Measurements from ENCODE around the gene CCDC33. TPM values are rescaled to one million over a fixed set of nuclear protein-coding genes. Genes with fewer than 3 reads are reported as not detected.
A peak's percentile ranks its signal among the peaks of the same experiment; 100 is the strongest.

The CCDC33 gene
- total and polyA plus RNA-seq, 4 donors: 0.99 to 7.4 (median 2.6) TPM

GRCh38 chr15:74226761-74227540 is 9.2 kb upstream of the CCDC33 start:
- no peaks in the 10 kb centered on the region for H3K36me3 ChIP-seq (ENCODE audit: control insufficient read depth, insufficient read depth, low read length)
- H3K27ac ChIP-seq (ENCODE audit: low read depth, low read length): no peak overlapping the region
- peaks cover 53% of the 10 kb centered on the region for H3K4me1 ChIP-seq (ENCODE audit: control insufficient read depth, insufficient read depth, low read length)
- no peaks in the 10 kb centered on the region for H3K9me3 ChIP-seq (ENCODE audit: control insufficient read depth, insufficient read depth, low read length)
- no peaks in the 10 kb centered on the region for H3K27me3 ChIP-seq (ENCODE audit: control insufficient read depth, insufficient read depth, low read length)
- peak in 1 of 6 donors; percentile 80 for DNase-seq (ENCODE audit: low read depth in 4 of 6, low spot score in 6 of 6)
- 75% methylated on average over 9 of the region's 10 CpGs for WGBS (ENCODE audit: insufficient coverage)
- H3K4me3 ChIP-seq (ENCODE audit: low read depth, low read length): no peak overlapping the region

- Histone ChIP-seq H3K27me3 (ENCODE audit: control insufficient read depth, insufficient read depth, low read length) (no peaks in the 10 kb centered on the region), H3K4me3 (ENCODE audit: low read depth, low read length) (no peak overlapping the region), H3K4me1 (ENCODE audit: control insufficient read depth, insufficient read depth, low read length) (peaks cover 41% of the 10 kb centered on the region), H3K9me3 (ENCODE audit: control insufficient read depth, insufficient read depth, low read length) (no peaks in the 10 kb centered on the region), H3K36me3 (ENCODE audit: control insufficient read depth, insufficient read depth, low read length) (no peaks in the 10 kb centered on the region), H3K27ac (ENCODE audit: low read depth, low read length) (peak overlapping the region; percentile 35)
- peak in 2 of 6 donors; percentile 76 to 78 for DNase-seq (ENCODE audit: low read depth in 4 of 6, low spot score in 6 of 6)
- 6% methylated on average over 6 of the region's 11 CpGs for WGBS (ENCODE audit: insufficient coverage)
Observed at GRCh38 chr15:74227968-74228722, 8.0 kb upstream of the CCDC33 start.

GRCh38 chr15:74228723-74229081 is 7.4 kb upstream of the CCDC33 start:
- Histone ChIP-seq H3K27ac (ENCODE audit: low read depth, low read length) (peak overlapping the region; percentile 35), H3K27me3 (ENCODE audit: control insufficient read depth, insufficient read depth, low read length) (no peaks in the 10 kb centered on the region), H3K4me3 (ENCODE audit: low read depth, low read length) (no peak overlapping the region), H3K9me3 (ENCODE audit: control insufficient read depth, insufficient read depth, low read length) (no peaks in the 10 kb centered on the region), H3K36me3 (ENCODE audit: control insufficient read depth, insufficient read depth, low read length) (no peaks in the 10 kb centered on the region), H3K4me1 (ENCODE audit: control insufficient read depth, insufficient read depth, low read length) (peaks cover 35% of the 10 kb centered on the region)
- WGBS (ENCODE audit: insufficient coverage): 19% methylated on average over 17 of the region's 17 CpGs
- peak in 2 of 6 donors; percentile 63 to 90 for DNase-seq (ENCODE audit: low read depth in 4 of 6, low spot score in 6 of 6)

- Histone ChIP-seq H3K27ac (ENCODE audit: low read depth, low read length) (no peak overlapping the region), H3K36me3 (ENCODE audit: control insufficient read depth, insufficient read depth, low read length) (no peaks in the 10 kb centered on the region), H3K4me1 (ENCODE audit: control insufficient read depth, insufficient read depth, low read length) (peaks cover 35% of the 10 kb centered on the region), H3K4me3 (ENCODE audit: low read depth, low read length) (no peak overlapping the region), H3K27me3 (ENCODE audit: control insufficient read depth, insufficient read depth, low read length) (no peaks in the 10 kb centered on the region), H3K9me3 (ENCODE audit: control insufficient read depth, insufficient read depth, low read length) (no peaks in the 10 kb centered on the region)
- WGBS (ENCODE audit: insufficient coverage): 79% methylated on average over 3 of the region's 3 CpGs
- no peak for DNase-seq (ENCODE audit: low read depth in 4 of 6, low spot score in 6 of 6)
Observed at GRCh38 chr15:74229686-74230085, 6.4 kb upstream of the CCDC33 start.

- H3K27me3 ChIP-seq (ENCODE audit: control insufficient read depth, insufficient read depth, low read length): no peaks in the 10 kb centered on the region
- no peak overlapping the region for H3K4me3 ChIP-seq (ENCODE audit: low read depth, low read length)
- H3K9me3 ChIP-seq (ENCODE audit: control insufficient read depth, insufficient read depth, low read length): no peaks in the 10 kb centered on the region
- WGBS (ENCODE audit: insufficient coverage): 97% methylated on average over 10 of the region's 10 CpGs
- H3K36me3 ChIP-seq (ENCODE audit: control insufficient read depth, insufficient read depth, low read length): no peaks in the 10 kb centered on the region
- H3K27ac ChIP-seq (ENCODE audit: low read depth, low read length): no peak overlapping the region
- no peak for DNase-seq (ENCODE audit: low read depth in 4 of 6, low spot score in 6 of 6)
- H3K4me1 ChIP-seq (ENCODE audit: control insufficient read depth, insufficient read depth, low read length): peaks cover 35% of the 10 kb centered on the region
Observed at GRCh38 chr15:74231475-74231874, 4.7 kb upstream of the CCDC33 start.

- Histone ChIP-seq H3K4me1 (ENCODE audit: control insufficient read depth, insufficient read depth, low read length) (peaks cover 29% of the 10 kb centered on the region), H3K4me3 (ENCODE audit: low read depth, low read length) (no peak overlapping the region), H3K27me3 (ENCODE audit: control insufficient read depth, insufficient read depth, low read length) (no peaks in the 10 kb centered on the region), H3K36me3 (ENCODE audit: control insufficient read depth, insufficient read depth, low read length) (no peaks in the 10 kb centered on the region), H3K9me3 (ENCODE audit: control insufficient read depth, insufficient read depth, low read length) (no peaks in the 10 kb centered on the region), H3K27ac (ENCODE audit: low read depth, low read length) (no peak overlapping the region)
- 88% methylated on average over 6 of the region's 6 CpGs for WGBS (ENCODE audit: insufficient coverage)
- DNase-seq (ENCODE audit: low read depth in 4 of 6, low spot score in 6 of 6): no peak
Observed at GRCh38 chr15:74233373-74233772, 2.8 kb upstream of the CCDC33 start.

- no peaks in the 10 kb centered on the region for H3K36me3 ChIP-seq (ENCODE audit: control insufficient read depth, insufficient read depth, low read length)
- no peaks in the 10 kb centered on the region for H3K9me3 ChIP-seq (ENCODE audit: control insufficient read depth, insufficient read depth, low read length)
- H3K27ac ChIP-seq (ENCODE audit: low read depth, low read length): no peak overlapping the region
- no peak for DNase-seq (ENCODE audit: low read depth in 4 of 6, low spot score in 6 of 6)
- no peaks in the 10 kb centered on the region for H3K27me3 ChIP-seq (ENCODE audit: control insufficient read depth, insufficient read depth, low read length)
- WGBS (ENCODE audit: insufficient coverage): 80% methylated on average over 2 of the region's 3 CpGs
- H3K4me1 ChIP-seq (ENCODE audit: control insufficient read depth, insufficient read depth, low read length): peaks cover 25% of the 10 kb centered on the region
- no peak overlapping the region for H3K4me3 ChIP-seq (ENCODE audit: low read depth, low read length)
Observed at GRCh38 chr15:74233851-74234597, 2.1 kb upstream of the CCDC33 start.

- 85% methylated on average over 9 of the region's 9 CpGs for WGBS (ENCODE audit: insufficient coverage)
- no peak overlapping the region for H3K27ac ChIP-seq (ENCODE audit: low read depth, low read length)
Observed at GRCh38 chr15:74234598-74234875, 1.6 kb upstream of the CCDC33 start.

GRCh38 chr15:74239051-74239705 is 3.1 kb downstream of the CCDC33 start:
- Histone ChIP-seq H3K4me3 (ENCODE audit: low read depth, low read length) (no peak overlapping the region), H3K27ac (ENCODE audit: low read depth, low read length) (no peak overlapping the region), H3K27me3 (ENCODE audit: control insufficient read depth, insufficient read depth, low read length) (no peaks in the 10 kb centered on the region), H3K4me1 (ENCODE audit: control insufficient read depth, insufficient read depth, low read length) (peaks cover 43% of the 10 kb centered on the region), H3K36me3 (ENCODE audit: control insufficient read depth, insufficient read depth, low read length) (no peaks in the 10 kb centered on the region), H3K9me3 (ENCODE audit: control insufficient read depth, insufficient read depth, low read length) (no peaks in the 10 kb centered on the region)
- no peak for DNase-seq (ENCODE audit: low read depth in 4 of 6, low spot score in 6 of 6)
- 55% methylated on average over 2 of the region's 6 CpGs for WGBS (ENCODE audit: insufficient coverage)

More at GRCh38 chr15:74234598-74234875, 1.6 kb upstream of the CCDC33 start:
- H3K36me3 ChIP-seq (ENCODE audit: control insufficient read depth, insufficient read depth, low read length): no peaks in the 10 kb centered on the region
- no peaks in the 10 kb centered on the region for H3K27me3 ChIP-seq (ENCODE audit: control insufficient read depth, insufficient read depth, low read length)
- no peak overlapping the region for H3K4me3 ChIP-seq (ENCODE audit: low read depth, low read length)
- no peak for DNase-seq (ENCODE audit: low read depth in 4 of 6, low spot score in 6 of 6)
- H3K4me1 ChIP-seq (ENCODE audit: control insufficient read depth, insufficient read depth, low read length): peaks cover 25% of the 10 kb centered on the region
- H3K9me3 ChIP-seq (ENCODE audit: control insufficient read depth, insufficient read depth, low read length): no peaks in the 10 kb centered on the region
